Type B pancreatic cell (in vitro differentiated cells): Measurements from ENCODE around the gene NFKBIE. TPM values are rescaled to one million over a fixed set of nuclear protein-coding genes. Genes with fewer than 3 reads are reported as not detected.
A peak's percentile ranks its signal among the peaks of the same experiment; 100 is the strongest.

Experiments
- DNase-seq: peaks from one replicate; pipeline ENCODE4 v3.0.0; 2021; ENCODE audit warnings: mixed read lengths; ENCODE audit not compliant: unreplicated experiment; ENCODE audit errors: extremely low spot score
- H3K27ac Mint-ChIP-seq: 2 replicates; pipeline ENCODE4 v1.8.0; 2021; ENCODE audit warnings: mild to moderate bottlenecking, mixed read lengths
- H3K27me3 Mint-ChIP-seq: 2 replicates; pipeline ENCODE4 v1.8.0; 2021; ENCODE audit warnings: mixed read lengths
- H3K36me3 Mint-ChIP-seq: 2 replicates; pipeline ENCODE4 v1.8.0; 2021; ENCODE audit warnings: mixed read lengths
- H3K4me1 Mint-ChIP-seq: one replicate; pipeline ENCODE4 v1.8.0; 2021; ENCODE audit warnings: mixed read lengths; ENCODE audit not compliant: unreplicated experiment
- H3K4me3 Mint-ChIP-seq: 2 replicates; pipeline ENCODE4 v1.8.0; 2021; ENCODE audit warnings: mild to moderate bottlenecking, mixed read lengths
- H3K9me3 Mint-ChIP-seq: 2 replicates; pipeline ENCODE4 v1.8.0; 2021; ENCODE audit warnings: mixed read lengths
- total RNA-seq: library from RNA; stranded (reverse); gene quantifications from 2 replicates; pipeline ENCODE4 v1.2.1, GENCODE V29; 2021; ENCODE audit warnings: low replicate concordance
- TF ChIP-seq, protein P1 (sequence below): fragments of 200-600 bp; sonication (generic); conservative IDR thresholded peaks from 2 replicates; pipeline ENCODE4 v1.5.0; 2021; ENCODE audit warnings: antibody characterized with exemption, mild to moderate bottlenecking

The NFKBIE gene
- total RNA-seq, 1 donor from 2014 or later = 9.2 TPM

GRCh38 chr6:44223319-44224028, 41.9 kb downstream of the NFKBIE start, which contains the start of gene SLC29A1:
SLC29A1 (plus strand) TSS chr6:44223595; CDS start chr6:44227314, 3,719 bp downstream.
- DNase-seq = no peak
- no peaks in the 10 kb centered on the region for H3K36me3 Mint-ChIP-seq
- H3K27me3 Mint-ChIP-seq = peaks cover 18% of the 10 kb centered on the region
- H3K9me3 Mint-ChIP-seq = no peaks in the 10 kb centered on the region
- TF ChIP-seq, protein P1, sequence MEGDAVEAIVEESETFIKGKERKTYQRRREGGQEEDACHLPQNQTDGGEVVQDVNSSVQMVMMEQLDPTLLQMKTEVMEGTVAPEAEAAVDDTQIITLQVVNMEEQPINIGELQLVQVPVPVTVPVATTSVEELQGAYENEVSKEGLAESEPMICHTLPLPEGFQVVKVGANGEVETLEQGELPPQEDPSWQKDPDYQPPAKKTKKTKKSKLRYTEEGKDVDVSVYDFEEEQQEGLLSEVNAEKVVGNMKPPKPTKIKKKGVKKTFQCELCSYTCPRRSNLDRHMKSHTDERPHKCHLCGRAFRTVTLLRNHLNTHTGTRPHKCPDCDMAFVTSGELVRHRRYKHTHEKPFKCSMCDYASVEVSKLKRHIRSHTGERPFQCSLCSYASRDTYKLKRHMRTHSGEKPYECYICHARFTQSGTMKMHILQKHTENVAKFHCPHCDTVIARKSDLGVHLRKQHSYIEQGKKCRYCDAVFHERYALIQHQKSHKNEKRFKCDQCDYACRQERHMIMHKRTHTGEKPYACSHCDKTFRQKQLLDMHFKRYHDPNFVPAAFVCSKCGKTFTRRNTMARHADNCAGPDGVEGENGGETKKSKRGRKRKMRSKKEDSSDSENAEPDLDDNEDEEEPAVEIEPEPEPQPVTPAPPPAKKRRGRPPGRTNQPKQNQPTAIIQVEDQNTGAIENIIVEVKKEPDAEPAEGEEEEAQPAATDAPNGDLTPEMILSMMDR = peak; percentile 63
- peak within 1 kb of the TSS; percentile 86 for H3K4me3 Mint-ChIP-seq
- H3K4me1 Mint-ChIP-seq = peaks cover 44% of the 10 kb centered on the region
- peak within 1 kb of the TSS; percentile 52 for H3K27ac Mint-ChIP-seq

DNA sequence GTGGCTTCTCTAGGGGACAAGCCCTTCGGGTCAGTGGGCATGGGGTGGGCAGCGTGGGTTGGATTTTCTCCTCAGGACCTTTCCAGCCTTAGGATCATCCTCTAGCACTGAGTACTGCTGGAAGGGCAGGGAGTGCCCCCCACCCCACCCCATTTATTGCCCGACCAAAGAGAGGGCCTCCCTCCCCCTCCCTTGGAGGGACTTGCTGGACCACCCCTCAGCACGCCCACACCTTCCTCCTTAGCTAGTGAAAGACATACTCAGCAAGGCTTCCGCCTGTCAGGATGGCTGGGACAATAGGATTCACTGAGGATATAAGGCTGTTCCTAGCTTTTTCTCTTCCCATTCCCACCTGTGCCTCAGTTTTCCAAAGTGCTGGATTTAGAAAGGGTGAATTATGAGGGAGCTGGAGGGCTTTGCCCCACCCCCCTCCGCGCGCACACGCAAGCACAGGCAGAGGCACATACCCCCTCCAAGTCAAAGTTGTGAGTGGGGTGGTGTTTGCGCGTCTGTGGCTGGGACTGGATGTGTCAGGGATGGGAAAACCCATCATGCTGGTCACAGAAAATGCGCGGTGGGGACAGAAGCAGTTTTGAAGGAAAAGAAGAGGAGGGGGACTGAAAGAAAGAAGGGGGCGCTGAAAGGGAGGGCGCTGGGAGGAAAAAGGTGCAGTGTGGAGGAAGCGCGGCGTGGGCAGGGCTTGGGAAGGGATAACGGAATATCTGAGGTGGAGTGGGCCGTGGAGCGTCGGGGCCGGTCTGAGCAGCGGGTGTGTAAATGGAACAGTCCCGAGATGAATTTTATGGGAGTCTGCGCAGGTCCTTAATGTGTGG, 42.6 kb downstream of the NFKBIE start:
- Mint-ChIP-seq H3K27me3 (peaks cover 18% of the 10 kb centered on the region), H3K4me1 (peaks cover 45% of the 10 kb centered on the region), H3K4me3 (peak overlapping the region; percentile 85), H3K36me3 (no peaks in the 10 kb centered on the region), H3K27ac (peak overlapping the region; percentile 52), H3K9me3 (no peaks in the 10 kb centered on the region)
- DNase-seq = no peak
- TF ChIP-seq, protein P1 = no peak

DNA sequence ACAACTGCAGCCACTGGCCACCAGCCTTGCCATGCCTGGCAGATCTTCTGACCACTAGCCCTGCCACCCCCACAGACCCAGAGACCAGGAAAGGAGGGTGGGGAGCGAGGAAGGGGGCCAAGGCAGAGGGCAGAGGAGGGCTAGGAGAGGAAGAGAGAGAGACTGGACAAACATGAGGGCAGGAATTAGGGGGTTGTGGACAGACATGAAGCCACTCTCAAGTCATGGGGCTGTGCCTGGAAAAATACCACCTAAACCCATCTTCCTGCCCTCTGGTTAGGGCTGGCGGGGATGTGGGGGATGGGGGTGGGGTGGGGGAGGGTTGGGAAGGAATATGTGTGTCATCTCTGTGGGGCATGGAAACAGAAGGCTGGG, 43.4 kb downstream of the NFKBIE start:
- H3K36me3 Mint-ChIP-seq = no peaks in the 10 kb centered on the region
- peaks cover 43% of the 10 kb centered on the region for H3K4me1 Mint-ChIP-seq
- DNase-seq = no peak
- H3K27ac Mint-ChIP-seq = no peak overlapping the region
- no peak overlapping the region for H3K4me3 Mint-ChIP-seq
- TF ChIP-seq, protein P1 = no peak
- peaks cover 19% of the 10 kb centered on the region for H3K27me3 Mint-ChIP-seq
- no peaks in the 10 kb centered on the region for H3K9me3 Mint-ChIP-seq

GRCh38 chr6:44221291-44221960, 43.9 kb downstream of the NFKBIE start:
- Mint-ChIP-seq H3K27ac (peak overlapping the region; percentile 92), H3K27me3 (peaks cover 22% of the 10 kb centered on the region), H3K9me3 (no peaks in the 10 kb centered on the region), H3K4me1 (peaks cover 46% of the 10 kb centered on the region), H3K36me3 (no peaks in the 10 kb centered on the region), H3K4me3 (peak overlapping the region; percentile 84)
- DNase-seq = no peak
- TF ChIP-seq, protein P1 = peak; percentile 77

- peaks cover 22% of the 10 kb centered on the region for H3K27me3 Mint-ChIP-seq
- no peak for DNase-seq
- H3K9me3 Mint-ChIP-seq = no peaks in the 10 kb centered on the region
- TF ChIP-seq, protein P1 = no peak
- peak overlapping the region; percentile 92 for H3K27ac Mint-ChIP-seq
- no peaks in the 10 kb centered on the region for H3K36me3 Mint-ChIP-seq
- H3K4me3 Mint-ChIP-seq = peak overlapping the region; percentile 84
- peaks cover 40% of the 10 kb centered on the region for H3K4me1 Mint-ChIP-seq
Measured at GRCh38 chr6:44220913-44221290, 44.4 kb downstream of the NFKBIE start.
